ENCODE measurements around the gene MECP2.

MECP2 gene

DNA sequence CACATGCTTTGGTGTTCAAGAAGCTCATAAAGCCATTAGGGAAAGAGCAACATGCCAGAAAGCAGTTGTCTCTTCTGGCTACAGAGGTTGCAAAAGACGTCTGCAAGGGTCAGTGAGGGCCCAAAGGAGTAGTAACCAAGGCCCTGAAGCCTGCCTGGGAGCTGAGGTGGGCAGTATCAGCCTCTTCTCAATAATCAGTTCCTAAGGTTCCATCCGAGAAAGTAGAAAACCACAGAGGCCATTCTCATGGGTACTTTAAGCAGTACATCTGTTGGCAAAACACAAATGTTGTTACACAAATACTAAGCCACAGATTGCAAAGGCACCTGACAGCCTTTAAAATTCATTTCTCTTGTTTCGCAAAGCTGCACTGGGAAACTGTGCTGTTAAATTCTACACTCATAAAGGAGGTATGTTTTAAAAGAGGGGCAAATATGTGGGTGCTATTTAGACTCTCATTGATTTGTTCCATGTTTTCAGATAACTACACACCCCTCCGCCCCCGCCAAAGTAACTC, 37.7 kb downstream of the MECP2 start:
- TF ChIP-seq, protein P1, sequence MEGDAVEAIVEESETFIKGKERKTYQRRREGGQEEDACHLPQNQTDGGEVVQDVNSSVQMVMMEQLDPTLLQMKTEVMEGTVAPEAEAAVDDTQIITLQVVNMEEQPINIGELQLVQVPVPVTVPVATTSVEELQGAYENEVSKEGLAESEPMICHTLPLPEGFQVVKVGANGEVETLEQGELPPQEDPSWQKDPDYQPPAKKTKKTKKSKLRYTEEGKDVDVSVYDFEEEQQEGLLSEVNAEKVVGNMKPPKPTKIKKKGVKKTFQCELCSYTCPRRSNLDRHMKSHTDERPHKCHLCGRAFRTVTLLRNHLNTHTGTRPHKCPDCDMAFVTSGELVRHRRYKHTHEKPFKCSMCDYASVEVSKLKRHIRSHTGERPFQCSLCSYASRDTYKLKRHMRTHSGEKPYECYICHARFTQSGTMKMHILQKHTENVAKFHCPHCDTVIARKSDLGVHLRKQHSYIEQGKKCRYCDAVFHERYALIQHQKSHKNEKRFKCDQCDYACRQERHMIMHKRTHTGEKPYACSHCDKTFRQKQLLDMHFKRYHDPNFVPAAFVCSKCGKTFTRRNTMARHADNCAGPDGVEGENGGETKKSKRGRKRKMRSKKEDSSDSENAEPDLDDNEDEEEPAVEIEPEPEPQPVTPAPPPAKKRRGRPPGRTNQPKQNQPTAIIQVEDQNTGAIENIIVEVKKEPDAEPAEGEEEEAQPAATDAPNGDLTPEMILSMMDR (IDR thresholded peaks at IDR 0.05; ENCODE audit: low read depth, low read length) = no peak
- H3K4me3 ChIP-seq (ENCODE audit: low read depth, low read length) = no peak overlapping the region

DNA sequence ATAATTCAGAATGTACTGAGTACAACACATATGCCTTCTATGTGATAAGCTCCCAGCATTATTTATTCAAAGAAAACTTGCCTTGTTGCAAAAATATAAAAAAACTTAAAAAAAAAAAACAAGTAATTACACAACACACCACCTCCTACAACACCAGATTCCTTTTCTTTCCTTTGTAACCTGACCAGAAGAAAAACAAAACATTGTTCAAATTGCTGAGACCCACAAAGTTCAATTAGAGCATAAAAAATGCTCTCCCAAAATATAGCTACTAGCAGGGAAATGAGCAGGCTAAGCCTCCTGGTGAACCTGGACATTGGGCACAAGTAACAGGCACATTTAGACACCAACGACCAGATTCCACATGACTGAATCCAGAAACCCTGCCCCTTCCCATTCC, 38.3 kb downstream of the MECP2 start:
- TF ChIP-seq, protein P1 (IDR thresholded peaks at IDR 0.05; ENCODE audit: low read depth, low read length) = no peak
- H3K4me3 ChIP-seq (ENCODE audit: low read depth, low read length) = no peak overlapping the region

DNA sequence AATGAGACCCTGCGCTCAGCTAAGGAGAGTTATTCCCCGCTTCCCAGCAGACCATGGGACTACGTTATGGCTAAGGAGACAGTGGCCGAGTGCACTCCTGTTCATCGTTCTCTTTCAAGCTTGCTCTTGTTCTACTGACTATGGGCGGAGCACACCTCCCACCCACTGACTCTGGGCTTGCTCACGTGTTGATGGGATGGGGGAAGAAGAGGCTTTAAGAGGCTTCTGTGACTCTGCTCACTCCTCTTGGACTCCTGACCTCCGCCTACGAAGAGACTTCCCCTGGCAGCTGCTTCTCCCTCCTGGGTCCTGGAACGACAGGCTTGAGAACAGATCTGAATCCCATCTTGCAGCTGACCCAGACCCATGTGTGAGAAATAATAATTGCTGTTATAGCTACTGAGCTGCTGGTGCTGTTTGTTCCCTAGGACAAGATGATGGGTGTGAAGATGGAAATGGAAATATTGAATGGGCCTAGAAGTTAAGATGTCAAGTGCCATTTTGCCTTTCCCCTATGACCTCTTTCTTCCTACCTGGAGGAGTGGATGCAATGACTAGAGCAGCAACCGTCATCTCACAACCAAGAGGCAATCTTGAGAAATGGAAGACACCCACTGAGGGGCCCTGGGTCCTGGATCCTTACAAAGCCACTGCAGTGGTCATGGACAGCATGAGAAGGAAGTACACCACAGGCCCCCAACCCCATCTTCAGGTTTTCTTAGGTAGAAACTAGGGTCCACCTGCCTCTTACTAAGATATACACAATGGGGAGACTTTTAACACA, 39.1 kb downstream of the MECP2 start:
- no peak overlapping the region for H3K4me3 ChIP-seq (ENCODE audit: low read depth, low read length)
- TF ChIP-seq, protein P1 (IDR thresholded peaks at IDR 0.05; ENCODE audit: low read depth, low read length) = no peak

DNA sequence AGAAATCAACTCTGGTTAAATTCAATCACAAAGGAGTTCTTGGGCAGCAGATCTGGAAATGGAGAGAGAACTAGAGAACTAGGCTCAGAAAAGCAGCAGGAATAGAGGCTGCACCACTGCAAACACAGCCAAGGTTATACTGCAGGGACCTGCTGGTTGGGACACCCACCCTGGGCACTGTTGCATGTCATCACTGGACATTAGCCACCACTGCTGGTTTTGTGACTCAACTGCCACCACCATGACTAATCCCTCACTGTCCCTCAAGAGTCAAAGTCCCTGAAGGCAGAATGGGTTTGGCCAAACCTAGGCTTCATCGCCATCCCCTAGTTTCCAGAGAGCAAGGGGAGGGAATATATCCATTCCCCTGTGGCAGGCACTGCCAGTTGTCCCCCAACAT, 39.7 kb downstream of the MECP2 start:
- H3K4me3 ChIP-seq (ENCODE audit: low read depth, low read length) = no peak overlapping the region
- TF ChIP-seq, protein P1 (IDR thresholded peaks at IDR 0.05; ENCODE audit: low read depth, low read length) = no peak

- TF ChIP-seq, protein P1 (IDR thresholded peaks at IDR 0.05; ENCODE audit: low read depth, low read length) = no peak
- H3K4me3 ChIP-seq (ENCODE audit: low read depth, low read length) = no peak overlapping the region
These were observed 40.7 kb downstream of the MECP2 start for GRCh38 chrX:154056770-154057241.

DNA sequence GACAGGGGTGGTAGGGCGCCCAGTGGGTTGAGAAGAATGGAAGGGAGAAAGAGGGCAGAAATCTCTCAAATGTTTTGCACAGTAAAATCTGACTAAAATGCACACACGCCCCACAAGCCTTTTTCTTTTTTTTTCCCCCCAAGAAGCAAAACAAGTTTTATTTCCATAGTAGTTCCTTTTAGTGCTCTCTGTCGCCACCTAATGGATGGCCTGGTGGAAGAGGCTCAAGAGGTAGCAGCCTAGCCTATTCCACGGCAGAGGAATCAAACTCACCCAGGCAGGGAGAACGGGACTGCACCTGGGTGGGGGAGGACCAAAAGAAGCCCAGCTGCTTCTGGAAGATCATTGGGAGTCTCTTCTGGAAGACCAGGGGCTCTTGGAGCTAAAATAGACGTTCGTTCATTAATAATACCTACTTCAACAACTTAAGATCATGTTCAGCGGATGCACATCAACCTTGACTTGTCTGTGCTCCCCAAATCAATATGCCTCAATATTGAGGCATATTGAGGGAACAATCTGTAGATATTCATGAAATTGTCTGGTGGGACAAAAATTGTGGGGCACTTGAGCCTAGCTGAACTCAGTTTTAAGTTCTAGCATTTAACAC, 46.2 kb downstream of the MECP2 start:
- TF ChIP-seq, protein P1 (IDR thresholded peaks at IDR 0.05; ENCODE audit: low read depth, low read length) = peak; percentile 79
- no peak overlapping the region for H3K4me3 ChIP-seq (ENCODE audit: low read depth, low read length)

DNA sequence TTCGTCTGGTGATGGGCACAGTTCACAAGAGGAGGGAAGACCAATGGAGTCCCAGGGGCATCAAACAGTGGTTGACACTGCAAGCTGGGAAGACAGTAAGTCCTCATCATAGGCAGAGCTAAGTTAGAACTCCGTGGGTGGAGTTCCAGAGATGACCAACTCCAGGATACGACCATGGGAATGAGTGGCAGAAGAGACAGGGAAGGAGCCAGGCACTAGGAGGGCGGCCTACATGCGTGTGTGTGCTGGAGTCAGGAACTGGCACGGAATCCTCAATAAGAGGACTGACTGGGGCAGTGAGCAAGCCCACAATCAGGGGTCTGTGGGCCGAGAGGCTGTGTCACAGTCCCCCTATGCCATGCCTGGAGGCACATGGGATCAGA, 47.4 kb downstream of the MECP2 start:
- H3K4me3 ChIP-seq (ENCODE audit: low read depth, low read length) = no peak overlapping the region
- TF ChIP-seq, protein P1 (IDR thresholded peaks at IDR 0.05; ENCODE audit: low read depth, low read length) = no peak

Measured in WI38 (cell line).